GM12878 (cell line): ENCODE results near the gene LDLRAD4. TPM values are rescaled to one million over a fixed set of nuclear protein-coding genes. Genes with fewer than 3 reads are reported as not detected.

Source experiments
- CEBPZ ChIP-seq: fragments of 150-350 bp; IDR thresholded peaks from 2 replicates; pipeline ENCODE4 v1.6.1; 2016; ENCODE audit warnings: low read depth, low read length
- GABPA ChIP-seq: IDR thresholded peaks from 2 replicates; pipeline ENCODE4 v1.6.1; 2014; ENCODE audit warnings: antibody characterized with exemption, low read depth, mild to moderate bottlenecking, inconsistent platforms
- KLF5 ChIP-seq: fragments of 450-650 bp; IDR thresholded peaks from 2 replicates; pipeline ENCODE4 v1.6.1; 2014; ENCODE audit warnings: mild to moderate bottlenecking; ENCODE audit not compliant: partially characterized antibody
- PML ChIP-seq: IDR thresholded peaks from 2 replicates; pipeline ENCODE4 v1.6.1; 2012; ENCODE audit warnings: low read length, inconsistent platforms
- REST ChIP-seq: IDR thresholded peaks from 2 replicates; pipeline ENCODE4 v1.6.1; 2012; ENCODE audit warnings: mild to moderate bottlenecking, low read depth, low read length
- ZBTB33 ChIP-seq: fragments of 450-650 bp; IDR thresholded peaks from 2 replicates; pipeline ENCODE4 v1.6.1; 2017; ENCODE audit warnings: mild to moderate bottlenecking
- polyA plus RNA-seq, 11 experiments: library from polyadenylated mRNA; depleted of rRNA in 4 of 11; unstranded in 6 of 11; stranded (reverse) in 5 of 11; fragments of >200 nt; fragmentation: Nextera tagmentation in 4 of 11; fragmentation: Illumina TruSeq in 1 of 11; extraction: Ambion mirVana in 4 of 11; extraction: Trizol in 1 of 11; gene quantifications; 1 replicate in 1 of 11; 2 replicates in 10 of 11; pipeline versions ENCODE4 v1.2.1 to v1.2.3, GENCODE V29; 2011 to 2016; ENCODE audit warnings: inconsistent platforms in 2 of 11, missing spikeins in 2 of 11, low read depth in 1 of 11
- total RNA-seq, 4 experiments: library from RNA; depleted of rRNA in 3 of 4; stranded (reverse); fragments of >200 nt in 3 of 4; fragmentation: Illumina TruSeq in 1 of 4; extraction: Trizol in 1 of 4; gene quantifications; 2 replicates each; pipeline versions ENCODE4 v1.2.1 to v1.2.3, GENCODE V29; 2013 to 2021

Gene LDLRAD4
- total and polyA plus RNA-seq, 10 of the 15 experiments (the other 5 are each of a cell fraction or from before 2014, with no cell fraction given) = 2.7 to 16.8 (median 11.2) TPM

GRCh38 chr18:13541621-13542519, 323.3 kb downstream of the LDLRAD4 start (continued):
- TF ChIP-seq KLF5 (no peak), CEBPZ (no peak), ZBTB33 (no peak), PML (no peak), REST (no peak), GABPA (no peak)
